ENCODE results near the gene CADM1.

The CADM1 gene

GRCh38 chr11:115515647-115516395, 11.6 kb upstream of the CADM1 start:
- DNase-seq: no peak

DNA sequence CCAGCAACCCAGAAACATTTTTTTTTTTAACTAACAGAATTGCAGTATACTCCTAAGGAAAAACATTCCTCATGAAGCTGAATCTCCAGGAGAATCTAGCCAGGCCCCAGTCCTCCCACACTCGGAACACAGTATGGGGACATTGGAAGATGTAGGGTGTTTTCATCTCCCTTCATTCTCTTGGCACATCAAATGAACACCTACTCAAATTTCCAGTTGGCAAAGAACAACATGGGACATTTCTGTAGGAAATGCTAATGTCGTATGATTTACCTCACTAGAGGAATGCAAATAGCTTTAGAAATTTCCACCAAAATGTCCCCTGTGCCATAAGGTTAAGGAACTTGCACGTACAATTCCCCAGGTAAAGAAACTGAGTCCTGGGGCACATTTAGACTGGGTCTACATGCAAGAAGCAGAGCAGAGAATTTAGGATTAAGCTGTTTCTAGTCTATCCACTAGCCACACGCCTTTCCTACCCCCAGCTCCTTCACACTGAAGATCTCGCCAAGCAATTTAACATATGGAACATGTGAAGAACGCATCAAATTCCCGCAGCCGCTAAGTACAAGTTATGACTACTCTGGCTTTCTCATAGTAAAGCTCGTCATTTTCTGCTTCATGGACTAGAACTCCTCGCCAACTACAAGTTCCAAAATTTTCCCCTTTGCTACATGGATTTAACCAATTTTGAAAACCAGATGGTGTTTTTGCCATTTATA, 2.9 kb upstream of the CADM1 start:
- no peak for DNase-seq

DNA sequence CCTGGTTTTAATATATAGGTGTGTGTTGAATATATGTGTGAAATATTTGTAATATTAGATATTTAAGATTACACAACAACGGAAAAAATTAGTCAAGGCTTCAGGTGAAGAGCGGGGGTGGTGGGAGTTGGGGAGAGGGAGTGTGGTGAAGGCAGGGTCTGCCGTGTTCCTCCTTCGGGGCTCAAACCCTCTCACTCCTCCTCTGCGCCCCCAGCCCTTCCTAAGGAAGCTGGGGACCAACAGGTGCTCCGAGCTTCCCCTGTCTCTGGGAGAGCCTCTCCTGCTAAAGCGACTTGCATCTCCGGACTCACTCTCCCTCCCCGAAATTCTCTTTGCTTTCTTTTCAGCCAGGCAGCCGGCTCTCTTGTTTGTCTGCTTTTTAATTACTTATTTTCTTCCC, 960 bp upstream of the CADM1 start:
- no peak for DNase-seq

DNA sequence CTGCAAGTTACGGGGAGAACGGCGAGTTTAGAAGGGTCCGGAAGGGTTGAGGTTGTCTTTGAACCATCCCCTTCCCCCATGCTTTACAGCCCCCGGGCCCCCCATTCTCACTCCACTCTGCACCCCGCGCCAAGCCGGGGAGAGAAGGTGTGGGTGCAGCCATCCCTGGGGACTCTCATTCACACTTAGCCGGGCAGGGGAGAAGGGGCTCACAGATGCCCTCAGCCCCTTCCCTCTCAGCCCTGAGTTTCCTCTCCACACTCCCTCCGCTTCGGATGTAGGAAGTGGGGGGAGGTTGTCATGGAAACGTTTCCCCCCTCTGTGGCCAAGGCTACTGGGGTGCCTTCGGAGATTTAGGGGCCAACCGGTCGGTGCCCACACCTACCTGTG, 334 bp downstream of the CADM1 start:
- no peak for DNase-seq

DNA sequence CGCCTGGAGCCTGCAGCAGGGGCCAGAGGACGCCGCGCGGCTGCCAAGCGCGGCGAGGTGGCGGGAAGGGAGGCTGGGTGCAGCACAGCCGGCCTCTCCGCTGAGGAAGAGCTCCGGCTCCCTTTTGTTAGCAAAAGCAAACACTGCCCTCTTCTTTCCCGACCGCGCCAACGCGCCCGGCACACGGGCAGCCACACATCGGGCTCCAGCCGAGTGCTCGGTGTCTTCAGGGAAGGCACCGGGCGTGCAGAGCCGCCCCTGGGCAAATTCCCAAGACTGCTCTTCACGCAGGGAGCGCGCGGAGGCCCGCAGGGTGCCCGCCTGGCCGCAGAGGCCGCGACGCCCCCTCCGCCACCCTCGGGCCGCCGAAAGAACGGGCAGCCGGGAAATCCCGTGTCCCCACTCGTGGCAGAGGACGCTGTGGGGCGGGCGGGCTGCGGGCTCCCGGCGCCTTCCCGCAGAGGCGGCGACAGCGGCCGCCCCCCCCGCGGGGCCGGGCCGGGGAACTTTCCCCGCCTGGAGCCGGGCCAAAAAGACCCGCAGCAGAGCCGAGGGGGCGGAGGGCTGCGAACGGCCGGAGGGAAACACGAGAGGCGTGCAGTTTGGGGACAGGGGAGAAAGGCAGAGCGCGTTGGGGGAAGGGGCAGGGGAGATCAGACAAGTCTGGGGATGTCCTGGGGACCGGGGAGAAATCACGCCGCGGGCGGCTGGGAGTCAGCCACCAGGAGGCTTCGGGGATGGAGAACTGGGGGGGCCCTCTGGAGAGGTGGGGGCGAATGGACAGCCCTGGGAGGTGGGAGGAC, 931 bp downstream of the CADM1 start:
- DNase-seq: no peak

GRCh38 chr11:115502636-115503082, 1.6 kb downstream of the CADM1 start:
- no peak for DNase-seq

GRCh38 chr11:115501893-115502589, 2.2 kb downstream of the CADM1 start:
- no peak for DNase-seq

- DNase-seq: no peak
Observed at GRCh38 chr11:115501502-115501892, 2.7 kb downstream of the CADM1 start.

DNA sequence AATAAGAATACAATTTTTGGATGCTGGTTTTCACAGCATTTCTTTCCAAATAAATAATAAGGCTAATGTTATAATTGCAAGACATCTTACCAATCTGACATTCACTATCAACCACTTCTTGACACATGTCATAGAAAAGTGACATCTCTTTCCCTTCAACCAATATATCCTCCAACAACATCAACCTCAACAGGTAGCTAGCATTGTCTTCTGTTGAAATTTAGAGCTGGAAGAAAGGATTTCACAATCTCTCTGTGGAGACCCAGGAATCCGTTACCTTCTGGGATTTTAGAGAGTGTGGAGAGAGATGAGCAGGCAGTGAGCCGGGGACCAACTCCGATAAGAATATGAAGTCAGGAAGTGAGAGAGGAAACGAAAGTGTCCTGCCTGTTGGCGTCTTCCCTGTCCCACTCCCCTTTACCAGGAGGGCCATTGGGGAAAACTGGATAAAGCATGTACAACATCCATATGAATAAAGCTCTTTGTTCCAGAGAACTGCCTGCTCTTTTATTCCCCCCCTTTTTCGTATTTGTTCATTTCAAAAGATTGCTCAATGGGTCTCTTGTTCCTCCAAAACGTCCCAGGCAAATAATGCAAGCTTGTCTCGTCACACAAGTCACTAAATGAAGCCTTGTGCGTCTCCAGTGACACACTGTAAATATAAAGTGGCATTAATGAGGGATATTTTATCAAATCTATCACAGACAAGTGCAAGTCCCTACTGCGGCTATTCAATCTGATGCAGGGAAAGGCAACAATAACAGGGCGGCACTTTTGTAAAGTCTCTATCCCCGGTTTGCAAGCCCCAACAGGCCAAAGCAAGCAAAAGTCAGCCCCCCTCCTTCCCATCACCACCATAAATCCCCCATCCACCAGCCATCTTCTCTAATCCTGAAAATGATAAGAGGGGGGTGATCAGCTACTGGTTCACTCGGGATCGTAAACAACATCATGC, 3.4 kb downstream of the CADM1 start:
- DNase-seq: no peak

GRCh38 chr11:115499891-115500290, 4.3 kb downstream of the CADM1 start:
- DNase-seq: no peak

- DNase-seq: no peak
Observed at GRCh38 chr11:115499241-115499799, 4.9 kb downstream of the CADM1 start.

GRCh38 chr11:115498354-115498753, 5.9 kb downstream of the CADM1 start:
- DNase-seq: no peak

GRCh38 chr11:115497303-115497702, 6.9 kb downstream of the CADM1 start:
- no peak for DNase-seq

GRCh38 chr11:115496892-115497291, 7.3 kb downstream of the CADM1 start:
- no peak for DNase-seq

DNA sequence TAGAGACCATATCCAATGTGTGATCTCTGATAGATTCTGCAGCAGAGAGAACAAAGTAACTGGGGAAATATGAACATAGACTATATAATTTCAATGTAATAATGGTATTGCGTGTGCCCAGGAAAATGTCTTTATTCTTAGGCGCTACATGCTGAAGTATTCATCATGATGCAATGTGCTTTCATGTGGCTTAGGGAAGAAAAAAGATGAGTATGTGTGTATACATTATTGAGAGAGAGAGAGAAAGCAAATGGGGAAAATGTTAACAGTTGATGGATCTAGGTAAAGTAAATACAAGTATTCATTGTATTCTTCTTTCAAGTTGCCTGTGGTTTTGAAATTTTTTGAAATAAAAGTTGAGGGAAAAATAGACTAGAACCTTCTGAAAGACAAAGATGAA, 10.3 kb downstream of the CADM1 start:
- DNase-seq: no peak

GRCh38 chr11:115493488-115493887, 10.7 kb downstream of the CADM1 start:
- DNase-seq: no peak

- no peak for DNase-seq
Observed at GRCh38 chr11:115489466-115489865, 14.7 kb downstream of the CADM1 start.

DNA sequence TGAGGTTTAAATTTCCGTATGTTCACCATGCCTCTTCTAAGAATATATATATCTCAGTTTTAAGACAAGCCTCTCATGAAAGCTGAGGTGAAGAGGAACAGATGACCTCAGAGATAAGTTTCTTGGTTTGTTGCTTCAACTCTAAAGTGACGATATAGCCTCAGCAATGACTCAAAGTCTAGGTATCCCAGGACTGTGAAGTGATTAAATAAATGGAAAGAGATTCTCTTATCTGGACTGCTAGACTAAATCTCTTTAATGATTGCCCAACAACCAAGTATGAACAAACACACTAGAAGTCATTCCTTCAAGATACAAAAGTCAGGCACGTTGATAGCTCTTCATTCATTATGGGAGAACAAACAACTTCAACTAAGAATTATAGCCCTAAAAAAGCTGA, 15.3 kb downstream of the CADM1 start:
- DNase-seq: no peak

GRCh38 chr11:115481528-115481927, 22.7 kb downstream of the CADM1 start:
- DNase-seq: no peak

DNA sequence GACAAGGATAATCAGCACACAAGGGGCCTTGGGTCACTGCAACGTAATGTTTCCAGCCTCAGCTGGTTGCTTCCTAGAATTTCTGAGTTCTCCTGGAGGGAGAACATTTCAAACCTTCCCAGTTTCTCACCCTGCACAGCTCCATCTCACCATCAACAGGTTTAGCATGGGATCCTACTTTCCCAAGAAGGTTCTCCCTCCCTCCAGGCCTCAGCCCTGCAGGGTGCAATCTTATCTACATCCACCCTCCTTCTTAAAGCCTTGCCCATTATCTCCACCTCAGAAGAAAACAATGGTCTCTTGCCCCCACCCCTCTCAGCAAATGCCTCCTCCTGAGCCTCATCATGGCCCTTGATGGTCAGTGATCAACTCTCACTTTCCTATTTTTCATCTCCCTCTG, 23.6 kb downstream of the CADM1 start:
- DNase-seq: no peak

- no peak for DNase-seq
Observed at GRCh38 chr11:115477410-115477809, 26.8 kb downstream of the CADM1 start.
